ENCODE data around the gene TMEM52B.

Gene TMEM52B

DNA sequence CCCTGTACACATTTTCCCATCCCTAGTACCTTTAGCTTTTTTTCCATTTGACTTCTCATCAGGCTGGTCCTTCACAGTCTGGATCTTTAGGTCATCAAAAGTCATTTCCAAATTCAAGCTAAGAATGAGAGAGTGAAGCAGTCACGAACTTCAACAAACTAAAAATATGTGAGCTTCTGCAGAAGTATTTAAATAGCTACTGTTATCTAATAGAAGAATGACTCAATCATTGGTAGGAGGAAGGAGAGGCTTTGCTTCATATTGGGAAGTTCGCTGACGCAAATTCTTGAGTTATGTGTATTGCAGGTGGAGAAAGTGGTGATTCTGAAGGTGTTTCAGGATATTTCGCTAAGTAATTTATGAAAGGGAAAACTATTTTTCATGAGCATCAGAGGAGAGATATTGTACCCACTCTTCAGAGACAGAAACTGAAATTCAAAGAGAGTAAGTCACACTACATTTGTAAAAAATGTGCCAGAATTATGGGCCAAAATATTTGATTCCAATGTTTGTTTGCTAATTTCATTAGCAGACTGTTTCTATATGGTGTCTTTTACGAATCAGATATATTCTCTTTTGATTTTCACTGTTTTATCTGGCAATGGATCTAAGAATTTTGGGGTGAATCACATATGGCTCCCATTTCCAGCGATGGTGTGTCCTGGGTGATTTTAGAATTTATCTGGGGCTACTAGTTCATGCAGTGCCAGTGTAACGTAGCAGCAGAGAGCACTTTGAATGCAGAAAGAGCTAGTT, 6.7 kb upstream of the TMEM52B start, which contains the start of gene OLR1:
OLR1 (minus strand) TSS at position 160 of the 756 bp plus-strand sequence; CDS start at position 105, 55 bp downstream.
- Histone ChIP-seq H3K4me2 (ENCODE audit: low read depth, low read length) (no peak within 1 kb of the TSS), H3K27me3 (replicated peaks; ENCODE audit: insufficient read depth, low read length) (no peaks in the 10 kb centered on the region), H3K27ac (ENCODE audit: low read length) (no peak within 1 kb of the TSS), H2AFZ (ENCODE audit: low read length) (no peak within 1 kb of the TSS), H3F3A (ENCODE audit: insufficient read depth, low read length) (no peaks in the 10 kb centered on the region), H3K79me2 (ENCODE audit: low read length) (no peaks in the 10 kb centered on the region), H3K9me2 (replicated peaks; ENCODE audit: insufficient read depth, low read length) (no peaks in the 10 kb centered on the region), H3K36me3 (replicated peaks; ENCODE audit: insufficient read depth, low read length) (no peaks in the 10 kb centered on the region), H3K4me3 (ENCODE audit: low read length) (no peak within 1 kb of the TSS), H3K9me3 (replicated peaks; ENCODE audit: insufficient read depth, low read length) (no peaks in the 10 kb centered on the region), H3K4me1 (ENCODE audit: low read length) (no peaks in the 10 kb centered on the region), H4K20me1 (ENCODE audit: insufficient read depth, low read length) (no peaks in the 10 kb centered on the region), H3K9ac (ENCODE audit: low read length) (no peak within 1 kb of the TSS)
- no peak for DNase-seq
- TF ChIP-seq, protein P1, sequence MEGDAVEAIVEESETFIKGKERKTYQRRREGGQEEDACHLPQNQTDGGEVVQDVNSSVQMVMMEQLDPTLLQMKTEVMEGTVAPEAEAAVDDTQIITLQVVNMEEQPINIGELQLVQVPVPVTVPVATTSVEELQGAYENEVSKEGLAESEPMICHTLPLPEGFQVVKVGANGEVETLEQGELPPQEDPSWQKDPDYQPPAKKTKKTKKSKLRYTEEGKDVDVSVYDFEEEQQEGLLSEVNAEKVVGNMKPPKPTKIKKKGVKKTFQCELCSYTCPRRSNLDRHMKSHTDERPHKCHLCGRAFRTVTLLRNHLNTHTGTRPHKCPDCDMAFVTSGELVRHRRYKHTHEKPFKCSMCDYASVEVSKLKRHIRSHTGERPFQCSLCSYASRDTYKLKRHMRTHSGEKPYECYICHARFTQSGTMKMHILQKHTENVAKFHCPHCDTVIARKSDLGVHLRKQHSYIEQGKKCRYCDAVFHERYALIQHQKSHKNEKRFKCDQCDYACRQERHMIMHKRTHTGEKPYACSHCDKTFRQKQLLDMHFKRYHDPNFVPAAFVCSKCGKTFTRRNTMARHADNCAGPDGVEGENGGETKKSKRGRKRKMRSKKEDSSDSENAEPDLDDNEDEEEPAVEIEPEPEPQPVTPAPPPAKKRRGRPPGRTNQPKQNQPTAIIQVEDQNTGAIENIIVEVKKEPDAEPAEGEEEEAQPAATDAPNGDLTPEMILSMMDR (IDR thresholded peaks at IDR 0.05; ENCODE audit: low read length) = no peak
- TF ChIP-seq EZH2phosphoT487 (IDR thresholded peaks at IDR 0.05; ENCODE audit: low read length) (no peak), EZH2 (optimal IDR thresholded peaks at IDR 0.05; ENCODE audit: low read depth, low read length) (no peak)

DNA sequence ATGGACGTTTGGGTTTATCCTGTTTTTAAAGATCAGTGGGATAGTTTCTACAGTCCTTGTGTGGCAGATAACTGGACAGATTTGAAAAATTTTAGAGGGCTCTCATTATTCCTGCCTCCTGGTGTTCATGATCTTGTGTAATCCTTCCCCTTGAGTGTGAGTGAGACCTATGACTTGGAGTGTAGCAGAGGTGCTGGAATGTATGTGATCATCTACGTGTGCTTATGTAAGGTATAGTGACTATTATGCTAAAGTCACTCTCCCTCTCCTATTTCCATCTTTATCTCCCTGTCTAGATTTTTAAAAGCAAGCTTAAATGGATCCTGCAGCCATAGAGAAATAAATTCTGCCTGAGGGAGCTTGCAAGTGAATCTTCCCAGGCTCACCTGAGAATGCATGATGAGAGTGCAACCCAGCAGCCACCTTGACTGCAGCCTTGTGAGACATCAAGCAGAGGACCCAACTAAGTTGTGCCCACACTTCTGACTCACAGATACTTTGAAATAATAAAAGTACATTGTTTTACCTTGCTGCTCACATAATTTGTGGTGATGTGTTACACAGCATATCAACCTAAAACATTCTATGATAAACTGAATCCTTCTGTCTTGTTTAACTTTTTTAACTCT, 3.7 kb upstream of the TMEM52B start:
- no peaks in the 10 kb centered on the region for H4K20me1 ChIP-seq (ENCODE audit: insufficient read depth, low read length)
- no peak for DNase-seq
- no peak for TF ChIP-seq EZH2 (optimal IDR thresholded peaks at IDR 0.05; ENCODE audit: low read depth, low read length)
- no peak for TF ChIP-seq EZH2phosphoT487 (IDR thresholded peaks at IDR 0.05; ENCODE audit: low read length)
- TF ChIP-seq, protein P1 (IDR thresholded peaks at IDR 0.05; ENCODE audit: low read length) = no peak
- H3K9me3 ChIP-seq (replicated peaks; ENCODE audit: insufficient read depth, low read length) = no peaks in the 10 kb centered on the region
- H3K36me3 ChIP-seq (replicated peaks; ENCODE audit: insufficient read depth, low read length) = no peaks in the 10 kb centered on the region
- no peaks in the 10 kb centered on the region for H3K27me3 ChIP-seq (replicated peaks; ENCODE audit: insufficient read depth, low read length)
- no peak overlapping the region for H3K27ac ChIP-seq (ENCODE audit: low read length)
- no peaks in the 10 kb centered on the region for H3K4me1 ChIP-seq (ENCODE audit: low read length)
- no peak overlapping the region for H3K4me3 ChIP-seq (ENCODE audit: low read length)
- no peak overlapping the region for H2AFZ ChIP-seq (ENCODE audit: low read length)
- no peaks in the 10 kb centered on the region for H3K9me2 ChIP-seq (replicated peaks; ENCODE audit: insufficient read depth, low read length)
- H3K9ac ChIP-seq (ENCODE audit: low read length) = no peak overlapping the region
- no peak overlapping the region for H3K4me2 ChIP-seq (ENCODE audit: low read depth, low read length)
- H3F3A ChIP-seq (ENCODE audit: insufficient read depth, low read length) = no peaks in the 10 kb centered on the region
- H3K79me2 ChIP-seq (ENCODE audit: low read length) = no peaks in the 10 kb centered on the region

DNA sequence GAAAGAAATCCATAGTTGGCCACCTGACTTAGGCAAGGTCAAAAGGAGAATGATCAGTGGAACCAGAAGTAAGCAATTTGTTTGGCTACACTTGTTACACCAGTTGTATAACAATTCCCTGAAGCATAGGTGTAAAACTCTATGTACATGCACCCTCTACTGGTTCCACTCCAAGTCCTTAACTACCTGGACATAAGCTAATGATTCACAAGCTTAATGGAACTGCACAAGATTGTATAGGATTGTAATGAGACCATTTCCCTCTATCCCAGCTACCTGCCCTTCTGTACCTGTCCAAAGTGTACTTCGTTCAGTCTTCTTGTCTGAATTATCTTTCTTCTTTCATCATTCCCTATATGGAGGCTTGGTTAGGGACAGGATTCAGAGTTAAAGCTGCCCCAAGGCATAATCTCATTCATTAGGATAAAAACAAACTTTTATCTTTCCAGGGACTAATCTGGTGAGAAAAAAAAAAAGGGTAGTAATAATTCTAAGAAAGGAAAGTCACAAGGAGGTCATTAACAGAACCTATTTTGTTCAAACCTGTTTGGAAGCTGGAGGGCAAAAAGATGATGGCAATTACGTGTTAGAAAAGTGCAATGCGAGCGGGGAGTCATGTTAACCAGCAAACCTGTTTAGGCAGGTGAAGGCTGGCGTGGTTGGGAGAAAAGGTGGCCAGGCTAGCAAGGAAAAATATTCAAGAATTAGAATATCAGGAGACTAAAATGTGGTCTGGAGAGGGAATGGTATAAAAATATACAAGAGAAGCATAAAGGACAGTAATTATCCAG, 2.8 kb upstream of the TMEM52B start:
- no peaks in the 10 kb centered on the region for H3K9me2 ChIP-seq (replicated peaks; ENCODE audit: insufficient read depth, low read length)
- no peaks in the 10 kb centered on the region for H3K27me3 ChIP-seq (replicated peaks; ENCODE audit: insufficient read depth, low read length)
- H3K4me2 ChIP-seq (ENCODE audit: low read depth, low read length) = no peak overlapping the region
- H3K4me3 ChIP-seq (ENCODE audit: low read length) = no peak overlapping the region
- H2AFZ ChIP-seq (ENCODE audit: low read length) = no peak overlapping the region
- no peaks in the 10 kb centered on the region for H4K20me1 ChIP-seq (ENCODE audit: insufficient read depth, low read length)
- DNase-seq = no peak
- TF ChIP-seq EZH2phosphoT487 (IDR thresholded peaks at IDR 0.05; ENCODE audit: low read length) (no peak), EZH2 (optimal IDR thresholded peaks at IDR 0.05; ENCODE audit: low read depth, low read length) (no peak)
- TF ChIP-seq, protein P1 (IDR thresholded peaks at IDR 0.05; ENCODE audit: low read length) = no peak
- H3K36me3 ChIP-seq (replicated peaks; ENCODE audit: insufficient read depth, low read length) = no peaks in the 10 kb centered on the region
- H3K4me1 ChIP-seq (ENCODE audit: low read length) = no peaks in the 10 kb centered on the region
- no peak overlapping the region for H3K9ac ChIP-seq (ENCODE audit: low read length)
- H3F3A ChIP-seq (ENCODE audit: insufficient read depth, low read length) = no peaks in the 10 kb centered on the region
- no peaks in the 10 kb centered on the region for H3K79me2 ChIP-seq (ENCODE audit: low read length)
- H3K9me3 ChIP-seq (replicated peaks; ENCODE audit: insufficient read depth, low read length) = no peaks in the 10 kb centered on the region
- H3K27ac ChIP-seq (ENCODE audit: low read length) = no peak overlapping the region

Measured in MM.1S (cell line).